Cardiac fibroblast (primary cell): ENCODE results near the gene VIPR1.

ENCODE experiments used
- DNase-seq, 2 donors: peaks; one replicate each; pipeline versions ENCODE4 v3.0.0 to v3.0.0-alpha.2; 2010; ENCODE audit warnings: low read depth in 2 of 2
- H3K4me3 ChIP-seq, 2 donors: replicated peaks in 1 of 2; 1 replicate in 1 of 2; 2 replicates in 1 of 2; pipeline ENCODE4 v1.5.1; 2011; ENCODE audit warnings: low read depth in 2 of 2, low read length in 2 of 2, mild to moderate bottlenecking in 2 of 2, moderate library complexity in 1 of 2
- CTCF ChIP-seq: IDR thresholded peaks from one replicate; pipeline ENCODE4 v1.5.1; 2011; ENCODE audit warnings: low read depth, mild to moderate bottlenecking, low read length, inconsistent platforms

Gene VIPR1

DNA sequence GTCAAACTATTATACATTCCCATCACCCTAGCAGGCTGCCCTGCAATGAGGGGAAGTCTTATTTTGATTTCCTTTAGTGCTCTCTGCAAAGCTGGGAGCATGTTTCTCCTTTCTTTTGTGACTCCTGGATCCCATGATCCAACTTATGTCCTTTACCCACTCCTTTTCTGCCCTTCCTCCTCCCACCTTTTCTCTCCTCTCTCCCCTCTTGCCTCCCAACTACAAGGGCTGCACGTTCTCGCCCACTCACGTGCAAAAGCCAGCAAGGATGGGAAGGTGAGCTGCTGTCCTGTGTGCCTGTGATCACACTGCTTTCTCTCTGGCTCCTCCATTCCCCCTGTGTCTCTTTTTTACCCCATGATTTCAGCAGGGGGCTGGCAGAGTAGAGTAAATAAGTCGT, 6.1 kb downstream of the VIPR1 start:
- no peak for TF ChIP-seq CTCF
- H3K4me3 ChIP-seq = no peak overlapping the region
- no peak for DNase-seq

- H3K4me3 ChIP-seq = no peak overlapping the region
- no peak for TF ChIP-seq CTCF
- DNase-seq = no peak
Observed at GRCh38 chr3:42509111-42509510, 6.7 kb downstream of the VIPR1 start.

DNA sequence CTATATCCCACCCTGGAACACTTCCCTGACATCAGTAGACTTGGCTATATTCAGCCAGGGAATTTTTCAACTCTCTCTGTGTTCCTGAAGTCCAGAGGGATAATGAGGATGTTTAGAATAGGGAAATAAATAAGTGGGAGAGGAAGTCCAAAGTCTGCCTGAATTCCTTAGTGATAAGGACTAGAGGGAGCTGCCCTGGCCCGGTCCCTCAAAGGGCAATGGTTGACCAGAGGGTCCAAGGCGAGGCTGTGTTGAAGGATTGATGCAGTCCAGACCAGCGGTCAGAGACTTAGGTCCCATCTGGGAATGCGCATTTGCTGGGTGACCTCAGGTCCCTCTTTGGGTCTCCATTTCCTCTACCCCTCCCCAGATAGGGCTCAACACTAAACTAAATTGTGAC, 7.9 kb downstream of the VIPR1 start:
- no peak overlapping the region for H3K4me3 ChIP-seq
- no peak for TF ChIP-seq CTCF
- no peak for DNase-seq

DNA sequence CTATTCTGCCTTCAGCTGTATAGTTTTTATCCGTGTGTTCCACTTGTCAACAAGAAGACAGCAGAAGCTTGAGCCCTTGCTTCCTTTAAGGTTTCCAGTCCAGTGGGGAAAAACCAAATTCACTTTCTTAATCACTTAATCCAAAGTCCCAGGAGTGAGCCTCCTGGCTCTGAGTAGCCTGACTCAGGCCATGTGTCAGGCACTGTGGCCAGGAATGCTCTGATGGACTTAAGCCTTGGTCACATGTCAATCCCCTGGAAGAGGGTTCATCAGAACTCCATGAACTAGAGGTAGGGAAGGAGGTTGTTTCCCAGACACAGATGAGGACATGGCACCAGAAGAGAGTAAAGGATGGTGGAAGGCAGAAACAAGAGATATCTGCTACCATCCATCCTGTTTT, 8.8 kb downstream of the VIPR1 start:
- H3K4me3 ChIP-seq = no peak overlapping the region
- peak in 1 of 2 donors; percentile 28 for DNase-seq
- no peak for TF ChIP-seq CTCF

DNA sequence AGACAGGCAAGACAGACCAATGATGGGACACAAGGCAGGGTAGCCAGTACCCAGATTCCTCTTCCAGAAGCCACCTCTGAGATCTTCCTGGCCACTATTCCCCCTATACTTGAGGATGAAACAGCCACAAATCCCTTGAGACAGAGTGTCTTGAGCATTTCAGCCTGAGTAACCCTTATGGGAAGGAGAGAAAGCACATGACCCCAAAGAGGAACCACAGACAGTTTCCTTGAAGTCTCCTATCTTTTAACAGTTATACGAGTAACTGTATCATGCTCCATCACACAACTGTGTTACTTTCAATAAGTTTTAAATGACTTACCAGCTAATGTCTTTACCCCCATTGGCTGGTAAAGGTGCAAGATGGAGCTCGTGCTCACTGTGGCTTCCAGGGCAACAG, 9.3 kb downstream of the VIPR1 start:
- no peak for DNase-seq
- TF ChIP-seq CTCF = no peak
- H3K4me3 ChIP-seq = no peak overlapping the region

- no peak for DNase-seq
- H3K4me3 ChIP-seq = no peak overlapping the region
- no peak for TF ChIP-seq CTCF
Observed at GRCh38 chr3:42513121-42513520, 10.7 kb downstream of the VIPR1 start.

- no peak for DNase-seq
- H3K4me3 ChIP-seq = no peak overlapping the region
- no peak for TF ChIP-seq CTCF
Observed at GRCh38 chr3:42513521-42513920, 11.1 kb downstream of the VIPR1 start.
